B cell (primary cell): ENCODE data around the gene SPEF1.

ENCODE experiments used
- EZH2 ChIP-seq: IDR thresholded peaks from 2 replicates; pipeline ENCODE4 v1.6.1; 2012; ENCODE audit warnings: borderline replicate concordance, low read depth, mild to moderate bottlenecking, moderate library complexity, low read length; ENCODE audit not compliant: insufficient read depth, poor library complexity, severe bottlenecking
- TF ChIP-seq, protein P1 (sequence below): fragments of 200-600 bp; IDR thresholded peaks from one replicate; pipeline ENCODE4 v1.8.0; 2022; ENCODE audit warnings: antibody characterized with exemption, mild to moderate bottlenecking

DNA sequence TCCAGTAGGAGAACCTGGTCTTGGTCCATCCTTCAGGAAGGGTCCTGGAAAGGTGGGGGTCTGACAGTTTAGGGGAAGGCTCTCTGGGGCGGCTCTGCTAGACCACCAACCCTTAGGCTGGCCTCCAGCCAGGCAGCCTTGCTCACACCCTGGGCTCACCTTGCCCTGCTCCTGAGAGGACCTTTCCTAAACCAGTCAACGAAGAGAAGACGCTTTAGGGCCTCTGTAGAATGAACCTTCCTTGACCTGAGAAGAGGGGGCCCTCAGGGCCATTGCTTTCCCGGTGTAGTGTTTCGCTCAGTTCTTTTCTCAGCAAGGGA is 15.9 kb upstream of the SPEF1 start:
- TF ChIP-seq, protein P1, sequence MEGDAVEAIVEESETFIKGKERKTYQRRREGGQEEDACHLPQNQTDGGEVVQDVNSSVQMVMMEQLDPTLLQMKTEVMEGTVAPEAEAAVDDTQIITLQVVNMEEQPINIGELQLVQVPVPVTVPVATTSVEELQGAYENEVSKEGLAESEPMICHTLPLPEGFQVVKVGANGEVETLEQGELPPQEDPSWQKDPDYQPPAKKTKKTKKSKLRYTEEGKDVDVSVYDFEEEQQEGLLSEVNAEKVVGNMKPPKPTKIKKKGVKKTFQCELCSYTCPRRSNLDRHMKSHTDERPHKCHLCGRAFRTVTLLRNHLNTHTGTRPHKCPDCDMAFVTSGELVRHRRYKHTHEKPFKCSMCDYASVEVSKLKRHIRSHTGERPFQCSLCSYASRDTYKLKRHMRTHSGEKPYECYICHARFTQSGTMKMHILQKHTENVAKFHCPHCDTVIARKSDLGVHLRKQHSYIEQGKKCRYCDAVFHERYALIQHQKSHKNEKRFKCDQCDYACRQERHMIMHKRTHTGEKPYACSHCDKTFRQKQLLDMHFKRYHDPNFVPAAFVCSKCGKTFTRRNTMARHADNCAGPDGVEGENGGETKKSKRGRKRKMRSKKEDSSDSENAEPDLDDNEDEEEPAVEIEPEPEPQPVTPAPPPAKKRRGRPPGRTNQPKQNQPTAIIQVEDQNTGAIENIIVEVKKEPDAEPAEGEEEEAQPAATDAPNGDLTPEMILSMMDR: no peak
- TF ChIP-seq EZH2: no peak
